Neuronal stem cell (in vitro differentiated cells): ENCODE measurements around the gene MALL.

Experiments
- DNase-seq: peaks from one replicate; pipeline ENCODE4 v3.0.0-alpha.2; 2013; ENCODE audit warnings: low spot score
- H2AFZ ChIP-seq: one replicate; pipeline ENCODE4 v1.6.1; 2013; ENCODE audit warnings: mild to moderate bottlenecking, low read length, inconsistent platforms
- H2AK5ac ChIP-seq: 2 replicates; pipeline ENCODE4 v1.6.1; 2013; ENCODE audit warnings: low read depth, mild to moderate bottlenecking, inconsistent platforms, low read length, moderate library complexity, mixed read lengths
- H2BK120ac ChIP-seq: 2 replicates; pipeline ENCODE4 v1.6.1; 2013; ENCODE audit warnings: low read depth, mild to moderate bottlenecking, inconsistent platforms, low read length, moderate library complexity, mixed read lengths
- H2BK12ac ChIP-seq: one replicate; pipeline ENCODE4 v1.6.1; 2013; ENCODE audit warnings: low read length, inconsistent platforms
- H2BK15ac ChIP-seq: 2 replicates; pipeline ENCODE4 v1.6.1; 2013; ENCODE audit warnings: mild to moderate bottlenecking, low read length, inconsistent platforms, mixed read lengths
- H2BK5ac ChIP-seq: one replicate; pipeline ENCODE4 v1.6.1; 2013; ENCODE audit warnings: inconsistent platforms, mild to moderate bottlenecking, low read length, moderate library complexity
- H3K14ac ChIP-seq: one replicate; pipeline ENCODE4 v1.6.1; 2013; ENCODE audit warnings: low read length, inconsistent platforms
- H3K18ac ChIP-seq: 2 replicates; pipeline ENCODE4 v1.6.1; 2013; ENCODE audit warnings: low read length, inconsistent platforms
- H3K23ac ChIP-seq: 2 replicates; pipeline ENCODE4 v1.6.1; 2013; ENCODE audit warnings: low read depth, mild to moderate bottlenecking, mixed read lengths, low read length, inconsistent platforms; ENCODE audit not compliant: poor library complexity
- H3K27ac ChIP-seq: replicated peaks from 3 replicates; pipeline ENCODE4 v1.5.1; 2013; ENCODE audit warnings: low read length, inconsistent platforms
- H3K27me3 ChIP-seq, 3 experiments: 2 replicates each; pipeline ENCODE4 v1.6.1; 2013; ENCODE audit warnings: low read length in 3 of 3, mild to moderate bottlenecking in 2 of 3, inconsistent platforms in 1 of 3, low read depth in 1 of 3, mixed read lengths in 1 of 3, moderate library complexity in 1 of 3; ENCODE audit not compliant: control insufficient read depth in 3 of 3, insufficient read depth in 3 of 3
- H3K36me3 ChIP-seq, 2 donors: replicated peaks in 1 of 2; 2 replicates each; pipeline ENCODE4 v1.6.1; 2013; ENCODE audit warnings: low read length in 2 of 2; ENCODE audit not compliant: control insufficient read depth in 2 of 2, insufficient read depth in 2 of 2
- H3K4ac ChIP-seq: 2 replicates; pipeline ENCODE4 v1.6.1; 2013; ENCODE audit warnings: inconsistent platforms, mild to moderate bottlenecking, low read length, moderate library complexity
- H3K4me1 ChIP-seq, 2 donors: 1 replicate in 1 of 2; 2 replicates in 1 of 2; pipeline ENCODE4 v1.6.1; 2013; ENCODE audit warnings: low read length in 2 of 2, low read depth in 1 of 2; ENCODE audit not compliant: control insufficient read depth in 2 of 2, insufficient read depth in 1 of 2
- H3K4me2 ChIP-seq: one replicate; pipeline ENCODE4 v1.6.1; 2013; ENCODE audit warnings: mild to moderate bottlenecking, low read length, inconsistent platforms; ENCODE audit not compliant: insufficient read depth, poor library complexity, severe bottlenecking
- H3K4me3 ChIP-seq, 2 donors: 2 replicates each; pipeline ENCODE4 v1.5.1; 2013; ENCODE audit warnings: low read length in 2 of 2, mild to moderate bottlenecking in 2 of 2, inconsistent platforms in 1 of 2, moderate library complexity in 1 of 2
- H3K79me1 ChIP-seq: one replicate; pipeline ENCODE4 v1.6.1; 2013; ENCODE audit warnings: low read depth, mild to moderate bottlenecking, inconsistent platforms, low read length, moderate library complexity
- H3K9ac ChIP-seq: one replicate; pipeline ENCODE4 v1.6.1; 2013; ENCODE audit warnings: mild to moderate bottlenecking, low read depth, low read length, inconsistent platforms; ENCODE audit not compliant: poor library complexity
- H3K9me3 ChIP-seq, 2 donors: replicated peaks in 1 of 2; 2 replicates each; pipeline versions ENCODE3 to v1.6.1; 2013; ENCODE audit warnings: low read length in 2 of 2, mild to moderate bottlenecking in 2 of 2, inconsistent platforms in 1 of 2, low read depth in 1 of 2, mixed read lengths in 1 of 2, moderate library complexity in 1 of 2; ENCODE audit not compliant: control insufficient read depth in 2 of 2, insufficient read depth in 1 of 2
- H4K8ac ChIP-seq: one replicate; pipeline ENCODE4 v1.6.1; 2013; ENCODE audit warnings: low read depth, mild to moderate bottlenecking, inconsistent platforms, low read length, moderate library complexity
- H4K91ac ChIP-seq: one replicate; pipeline ENCODE4 v1.6.1; 2013; ENCODE audit warnings: low read length, low read depth, mild to moderate bottlenecking, inconsistent platforms; ENCODE audit not compliant: poor library complexity
- WGBS, 2 donors: extraction: QIAGEN DNeasy Blood & Tissue Kit; methylation state at CpG; one replicate each; pipeline ENCODE4 v1.1.7; 2013; ENCODE audit warnings: missing lambda C conversion rate in 2 of 2, mixed read lengths in 1 of 2; ENCODE audit not compliant: insufficient read length in 2 of 2, insufficient replicate concordance in 1 of 2; ENCODE audit errors: extremely low coverage in 2 of 2; 5-methylcytosine and 5-hydroxymethylcytosine counted together

The MALL gene

GRCh38 chr2:110124939-110125691 lies 9.5 kb upstream of the MALL start:
- Histone ChIP-seq H3K18ac (no peak overlapping the region), H3K9me3 (peaks cover 0 to 1% of the 10 kb centered on the region in 2 donors), H2BK120ac (no peak overlapping the region), H2BK15ac (no peak overlapping the region), H3K79me1 (no peaks in the 10 kb centered on the region), H3K9ac (no peak overlapping the region), H2AFZ (no peak overlapping the region), H3K4me2 (no peak overlapping the region), H4K91ac (no peak overlapping the region), H3K36me3 (no peaks in the 10 kb centered on the region), H4K8ac (no peak overlapping the region), H2AK5ac (no peak overlapping the region), H3K4me1 (peaks cover 7 to 8% of the 10 kb centered on the region in 2 donors), H2BK12ac (no peak overlapping the region), H2BK5ac (no peak overlapping the region), H3K4me3 (no peak overlapping the region), H3K23ac (no peak overlapping the region), H3K27ac (no peak overlapping the region), H3K27me3 (peaks cover 0 to 1% (median 0%) of the 10 kb centered on the region in 3 experiments), H3K14ac (no peak overlapping the region), H3K4ac (no peak overlapping the region)
- DNase-seq: no peak
- whole genome bisulfite sequencing, 2 donors: no CpG with 5 or more reads among the region's 6 CpGs

- H3K79me1 ChIP-seq: no peaks in the 10 kb centered on the region
- no peak overlapping the region for H2AFZ ChIP-seq
- no peak overlapping the region for H3K23ac ChIP-seq
- DNase-seq: no peak
- no peak overlapping the region for H3K4me2 ChIP-seq
- WGBS, 2 donors: no CpG with 5 or more reads among the region's 4 CpGs
- peaks cover 0 to 1% of the 10 kb centered on the region in 2 donors for H3K9me3 ChIP-seq
- H3K4me3 ChIP-seq: no peak overlapping the region
- H3K27me3 ChIP-seq: peaks cover 0 to 9% (median 0%) of the 10 kb centered on the region in 3 experiments
- H2BK12ac ChIP-seq: no peak overlapping the region
- H3K18ac ChIP-seq: peak overlapping the region; percentile 13
- H3K36me3 ChIP-seq: no peaks in the 10 kb centered on the region
- H2AK5ac ChIP-seq: no peak overlapping the region
- H3K27ac ChIP-seq: no peak overlapping the region
- H2BK120ac ChIP-seq: no peak overlapping the region
- no peak overlapping the region for H4K91ac ChIP-seq
- no peak overlapping the region for H3K4ac ChIP-seq
- H4K8ac ChIP-seq: no peak overlapping the region
- H3K14ac ChIP-seq: peak overlapping the region; percentile 27
- H3K4me1 ChIP-seq: peaks cover 7 to 8% of the 10 kb centered on the region in 2 donors
- H2BK5ac ChIP-seq: no peak overlapping the region
- H3K9ac ChIP-seq: no peak overlapping the region
- H2BK15ac ChIP-seq: no peak overlapping the region
These were observed 8.6 kb upstream of the MALL start for GRCh38 chr2:110124038-110124825.

- no peak overlapping the region for H3K4me2 ChIP-seq
- H3K9ac ChIP-seq: no peak overlapping the region
- H3K18ac ChIP-seq: no peak overlapping the region
- H3K79me1 ChIP-seq: no peaks in the 10 kb centered on the region
- WGBS, 2 donors: no CpG with 5 or more reads among the region's 3 CpGs
- no peak overlapping the region for H2BK5ac ChIP-seq
- H2AK5ac ChIP-seq: no peak overlapping the region
- DNase-seq: no peak
- no peak overlapping the region for H3K23ac ChIP-seq
- H3K14ac ChIP-seq: no peak overlapping the region
- no peak overlapping the region for H2AFZ ChIP-seq
- no peak overlapping the region for H4K8ac ChIP-seq
- peaks cover 0 to 1% of the 10 kb centered on the region in 2 donors for H3K9me3 ChIP-seq
- H4K91ac ChIP-seq: no peak overlapping the region
- H3K4me3 ChIP-seq: no peak overlapping the region
- no peaks in the 10 kb centered on the region for H3K36me3 ChIP-seq
- no peak overlapping the region for H2BK12ac ChIP-seq
- H3K27ac ChIP-seq: no peak overlapping the region
- peaks cover under 1 to 5% of the 10 kb centered on the region in 2 donors for H3K4me1 ChIP-seq
- H3K27me3 ChIP-seq: peaks cover 0 to 32% (median 0%) of the 10 kb centered on the region in 3 experiments
- no peak overlapping the region for H3K4ac ChIP-seq
- H2BK120ac ChIP-seq: no peak overlapping the region
- H2BK15ac ChIP-seq: no peak overlapping the region
These were observed 6.0 kb upstream of the MALL start for GRCh38 chr2:110121592-110121991.

- H3K23ac ChIP-seq: no peak overlapping the region
- H3K36me3 ChIP-seq: no peaks in the 10 kb centered on the region
- peaks cover 0 to 6% of the 10 kb centered on the region in 2 donors for H3K4me1 ChIP-seq
- DNase-seq: no peak
- H3K4me2 ChIP-seq: no peak overlapping the region
- H3K4me3 ChIP-seq: no peak overlapping the region
- no peak overlapping the region for H4K91ac ChIP-seq
- H3K9ac ChIP-seq: no peak overlapping the region
- peaks cover 0 to 1% of the 10 kb centered on the region in 2 donors for H3K9me3 ChIP-seq
- H3K27ac ChIP-seq: no peak overlapping the region
- H3K18ac ChIP-seq: no peak overlapping the region
- H2AK5ac ChIP-seq: no peak overlapping the region
- no peak overlapping the region for H3K4ac ChIP-seq
- H2BK5ac ChIP-seq: no peak overlapping the region
- no peak overlapping the region for H4K8ac ChIP-seq
- H2BK12ac ChIP-seq: no peak overlapping the region
- H3K27me3 ChIP-seq: peaks cover 0 to 38% (median 3%) of the 10 kb centered on the region in 3 experiments
- H3K14ac ChIP-seq: no peak overlapping the region
- H2BK15ac ChIP-seq: no peak overlapping the region
- no peak overlapping the region for H2AFZ ChIP-seq
- no peaks in the 10 kb centered on the region for H3K79me1 ChIP-seq
- no CpG with 5 or more reads among the region's 2 CpGs for WGBS, 2 donors
- H2BK120ac ChIP-seq: no peak overlapping the region
These were observed 5.4 kb upstream of the MALL start for GRCh38 chr2:110121052-110121334.
